ENCODE results near the gene AGGF1. TPM values are rescaled to one million over a fixed set of nuclear protein-coding genes. Genes with fewer than 3 reads are reported as not detected.
A peak's percentile ranks its signal among the peaks of the same experiment; 100 is the strongest.
"Not testable (repeated sequence)": the region's sequence is repeated elsewhere in the genome, so short reads cannot be mapped to it uniquely, and the experiment has no call there.

Gene AGGF1
- total RNA-seq, 1 donor from 2014 or later: 45.2 TPM

- DNase-seq: peak; percentile 18
These were observed 1.4 kb upstream of the AGGF1 start for GRCh38 chr5:77028631-77029375.

GRCh38 chr5:77029376-77029885, 773 bp upstream of the AGGF1 start:
- DNase-seq: no peak

GRCh38 chr5:77031891-77032290, 1.7 kb downstream of the AGGF1 start:
- no peak for DNase-seq

- DNase-seq: no peak
These were observed 2.4 kb downstream of the AGGF1 start for GRCh38 chr5:77032635-77033034.

GRCh38 chr5:77033338-77033737, 3.1 kb downstream of the AGGF1 start:
- DNase-seq: no peak

GRCh38 chr5:77035950-77036349, 5.7 kb downstream of the AGGF1 start:
- no peak for DNase-seq

GRCh38 chr5:77046416-77047073, 16.3 kb downstream of the AGGF1 start:
- no peak for DNase-seq

GRCh38 chr5:77064040-77064439, 33.8 kb downstream of the AGGF1 start:
- DNase-seq: no peak

GRCh38 chr5:77065256-77065655, 35.1 kb downstream of the AGGF1 start:
- DNase-seq: no peak

- no peak for DNase-seq
These were observed 36.0 kb downstream of the AGGF1 start for GRCh38 chr5:77066184-77066583.

GRCh38 chr5:77066823-77067442, 36.7 kb downstream of the AGGF1 start:
- no peak for DNase-seq

GRCh38 chr5:77073667-77074066, 43.5 kb downstream of the AGGF1 start:
- no peak for DNase-seq

- DNase-seq: no peak
These were observed 44.5 kb downstream of the AGGF1 start for GRCh38 chr5:77074745-77075144.

- peak; percentile 36 for DNase-seq
These were observed 47.0 kb downstream of the AGGF1 start for GRCh38 chr5:77076961-77077828.

GRCh38 chr5:77077829-77078176, 47.6 kb downstream of the AGGF1 start:
- DNase-seq: no peak

- DNase-seq: not testable (repeated sequence)
These were observed 50.3 kb downstream of the AGGF1 start for GRCh38 chr5:77080479-77080878.

- DNase-seq: no peak
These were observed 50.7 kb downstream of the AGGF1 start for GRCh38 chr5:77080905-77081304.

GRCh38 chr5:77082280-77082679, 52.1 kb downstream of the AGGF1 start:
- no peak for DNase-seq

GRCh38 chr5:77083088-77083487, 52.9 kb downstream of the AGGF1 start:
- DNase-seq: no peak

GRCh38 chr5:77086368-77086688, 56.1 kb downstream of the AGGF1 start:
- no peak for DNase-seq

- peak; percentile 66 for DNase-seq
These were observed 56.7 kb downstream of the AGGF1 start, which contains the start of gene ZBED3 for GRCh38 chr5:77086689-77087483. TSS of gene ZBED3 (minus strand) at chr5:77087285. CDS start at chr5:77077878, 9,407 bp downstream.
